NCI-H2081 treated with DMSO at 0.1 percent for 48 hours (cell line): Measurements from ENCODE around the gene EIF3D.
"Not testable (repeated sequence)": the region's sequence is repeated elsewhere in the genome, so short reads cannot be mapped to it uniquely, and the experiment has no call there.

Experiments used
- DNase-seq: peaks from one replicate; lab custom pipeline; 2025; lab: John Stamatoyannopoulos, UW

The EIF3D gene

GRCh38 chr22:36550701-36551495 lies 21.9 kb upstream of the EIF3D start:
- no peak for DNase-seq

- no peak for DNase-seq
These were observed 20.1 kb upstream of the EIF3D start for GRCh38 chr22:36549033-36549432.

GRCh38 chr22:36548606-36549005 lies 19.6 kb upstream of the EIF3D start:
- DNase-seq: no peak

GRCh38 chr22:36546932-36547331 lies 18.0 kb upstream of the EIF3D start:
- no peak for DNase-seq

- DNase-seq: peak; percentile 17
These were observed 17.3 kb upstream of the EIF3D start for GRCh38 chr22:36546092-36546804.

GRCh38 chr22:36544107-36544620 lies 15.2 kb upstream of the EIF3D start:
- no peak for DNase-seq

- DNase-seq: no peak
These were observed 13.0 kb upstream of the EIF3D start for GRCh38 chr22:36541831-36542411.

GRCh38 chr22:36540867-36541642 lies 12.1 kb upstream of the EIF3D start:
- no peak for DNase-seq

GRCh38 chr22:36538529-36538928 lies 9.6 kb upstream of the EIF3D start:
- DNase-seq: no peak

- peak; percentile 64 for DNase-seq
These were observed 7.8 kb upstream of the EIF3D start for GRCh38 chr22:36536717-36537116.

- DNase-seq: not testable (repeated sequence)
These were observed 4.4 kb upstream of the EIF3D start for GRCh38 chr22:36533320-36533719.

- DNase-seq: no peak
These were observed 3.5 kb upstream of the EIF3D start for GRCh38 chr22:36532466-36532865.

- no peak for DNase-seq
These were observed 625 bp downstream of the EIF3D start for GRCh38 chr22:36528341-36528740.

- no peak for DNase-seq
These were observed 6.3 kb downstream of the EIF3D start for GRCh38 chr22:36522662-36523061.

- DNase-seq: no peak
These were observed 8.5 kb downstream of the EIF3D start for GRCh38 chr22:36520423-36520822.

GRCh38 chr22:36519906-36520305 lies 9.1 kb downstream of the EIF3D start:
- DNase-seq: not testable (repeated sequence)

GRCh38 chr22:36514766-36515165 lies 14.2 kb downstream of the EIF3D start:
- no peak for DNase-seq

GRCh38 chr22:36512991-36513390 lies 16.0 kb downstream of the EIF3D start:
- DNase-seq: no peak

GRCh38 chr22:36512333-36512732 lies 16.6 kb downstream of the EIF3D start:
- no peak for DNase-seq

- DNase-seq: no peak
These were observed 17.7 kb downstream of the EIF3D start for GRCh38 chr22:36510966-36511881.

- DNase-seq: no peak
These were observed 18.6 kb downstream of the EIF3D start for GRCh38 chr22:36510384-36510783.
